K562 (cell line): ENCODE measurements around the gene U2SURP. TPM values are rescaled to one million over a fixed set of nuclear protein-coding genes. Genes with fewer than 3 reads are reported as not detected.
A peak's percentile ranks its signal among the peaks of the same experiment; 100 is the strongest.

Experiments used
- AFF4 ChIP-seq: sonication (generic); formaldehyde crosslinking; IDR thresholded peaks from 2 replicates; pipeline ENCODE4 v1.8.0; 2023; ENCODE audit warnings: mild to moderate bottlenecking, missing genetic modification reagents
- ARID2 ChIP-seq: fragments of 450-650 bp; IDR thresholded peaks from 2 replicates; pipeline ENCODE4 v1.6.1; 2017; ENCODE audit warnings: antibody characterized with exemption, mild to moderate bottlenecking
- EWSR1 ChIP-seq: fragments of 450-650 bp; IDR thresholded peaks from 2 replicates; pipeline ENCODE4 v1.6.1; 2018; ENCODE audit warnings: borderline replicate concordance, mild to moderate bottlenecking, low read depth, moderate library complexity; ENCODE audit not compliant: partially characterized antibody
- FOXK2 ChIP-seq, 2 experiments: fragments of 450-650 bp; IDR thresholded peaks in 1 of 2; conservative IDR thresholded peaks in 1 of 2; 2 replicates each; pipeline ENCODE4 v1.6.1; 2016; ENCODE audit warnings: low read depth in 2 of 2, mild to moderate bottlenecking in 1 of 2
- FOXM1 ChIP-seq, 2 experiments: fragments of 450-650 bp in 1 of 2; sonication (generic) in 1 of 2; formaldehyde crosslinking in 1 of 2; IDR thresholded peaks; 2 replicates each; pipeline versions ENCODE4 v1.6.1 to v1.9.0; 2017 to 2022; ENCODE audit warnings: low read depth in 2 of 2, mild to moderate bottlenecking in 2 of 2, missing genetic modification reagents in 1 of 2, moderate library complexity in 1 of 2
- KLF6 ChIP-seq: fragments of 250-450 bp; sonication (Bioruptor Pico); IDR thresholded peaks from 2 replicates; pipeline ENCODE4 v1.4.0; 2020; ENCODE audit warnings: mild to moderate bottlenecking, moderate library complexity, borderline replicate concordance
- MIER1 ChIP-seq: fragments of 450-650 bp; IDR thresholded peaks from 2 replicates; pipeline ENCODE4 v1.6.1; 2016; ENCODE audit warnings: antibody characterized with exemption, mild to moderate bottlenecking, low read depth
- MNT ChIP-seq, 2 experiments: fragments of 450-650 bp; conservative IDR thresholded peaks; 2 replicates each; pipeline ENCODE4 v1.6.1; 2017; ENCODE audit warnings: mild to moderate bottlenecking in 2 of 2, moderate library complexity in 2 of 2
- NKRF ChIP-seq: fragments of 450-650 bp; IDR thresholded peaks from 2 replicates; pipeline ENCODE4 v1.6.1; 2016; ENCODE audit warnings: borderline replicate concordance
- OTX1 ChIP-seq: fragments of 450-650 bp; formaldehyde crosslinking; IDR thresholded peaks from 2 replicates; pipeline ENCODE4 v1.4.0; 2022; ENCODE audit warnings: mild to moderate bottlenecking
- POLR2AphosphoS5 ChIP-seq: IDR thresholded peaks from 2 replicates; pipeline ENCODE4 v1.6.1; 2011; ENCODE audit warnings: mild to moderate bottlenecking, low read depth, low read length, moderate library complexity; ENCODE audit not compliant: control insufficient read depth, insufficient read depth
- RBM14 ChIP-seq: fragments of 200-400 bp; formaldehyde crosslinking; IDR thresholded peaks from 2 replicates; pipeline ENCODE4 v1.6.1; 2018; ENCODE audit warnings: low read depth, mild to moderate bottlenecking, low read length, moderate library complexity, borderline replicate concordance; ENCODE audit not compliant: insufficient read depth
- RCOR1 ChIP-seq, 2 experiments: IDR thresholded peaks; 2 replicates each; pipeline ENCODE4 v1.6.1; 2012; ENCODE audit warnings: low read depth in 2 of 2, low read length in 2 of 2, borderline replicate concordance in 1 of 2, improper control_type of control experiment in 1 of 2
- RFX5 ChIP-seq: IDR thresholded peaks from 2 replicates; pipeline ENCODE4 v1.6.1; 2011; ENCODE audit warnings: low read depth, mild to moderate bottlenecking, improper control_type of control experiment, low read length
- SAFB2 ChIP-seq: fragments of 200-400 bp; formaldehyde crosslinking; IDR thresholded peaks from 2 replicates; pipeline ENCODE4 v1.6.1; 2018; ENCODE audit warnings: borderline replicate concordance, low read length, low read depth, moderate library complexity; ENCODE audit not compliant: severe bottlenecking
- SMAD3 ChIP-seq: fragments of 450-650 bp; formaldehyde crosslinking; conservative IDR thresholded peaks from 2 replicates; pipeline ENCODE4 v1.4.0; 2020; ENCODE audit warnings: mild to moderate bottlenecking
- SREBF1 ChIP-seq: fragments of 150-350 bp; IDR thresholded peaks from 2 replicates; pipeline ENCODE4 v1.6.1; 2014; ENCODE audit warnings: antibody characterized with exemption, low read depth, low read length, borderline replicate concordance
- TBP ChIP-seq: optimal IDR thresholded peaks from 2 replicates; pipeline ENCODE3; 2011; ENCODE audit warnings: low read depth, low read length, improper control_type of control experiment
- TEAD1 ChIP-seq, 2 experiments: fragments of 450-650 bp in 1 of 2; sonication (generic) in 1 of 2; formaldehyde crosslinking; IDR thresholded peaks; 2 replicates each; pipeline versions ENCODE4 v1.4.0 to v1.8.0; 2020 to 2022; ENCODE audit warnings: mild to moderate bottlenecking in 2 of 2, missing genetic modification reagents in 1 of 2
- ZNF79 ChIP-seq: fragments of 250-450 bp; sonication (Bioruptor Pico); IDR thresholded peaks from 2 replicates; pipeline ENCODE4 v1.4.0; 2020; ENCODE audit warnings: low read depth, mild to moderate bottlenecking, moderate library complexity
- polyA plus RNA-seq, 8 experiments: library from polyadenylated mRNA; depleted of rRNA in 4 of 8; stranded (reverse) in 5 of 8; unstranded in 3 of 8; fragments of >200 nt; fragmentation: Nextera tagmentation in 2 of 8; fragmentation: Illumina TruSeq in 1 of 8; extraction: Ambion mirVana in 2 of 8; extraction: Trizol in 1 of 8; gene quantifications; 2 replicates each; pipeline versions ENCODE4 v1.2.1 to v1.2.3, GENCODE V29; 2011 to 2014; ENCODE audit warnings: inconsistent platforms in 1 of 8, missing spikeins in 1 of 8
- total RNA-seq, 7 experiments: library from RNA; depleted of rRNA in 6 of 7; stranded (reverse); fragments of >200 nt in 6 of 7; fragmentation: Illumina TruSeq in 2 of 7; extraction: Trizol in 2 of 7; gene quantifications; 2 replicates each; pipeline versions ENCODE4 v1.2.1 to v1.2.3, GENCODE V29; 2011 to 2021; ENCODE audit warnings: low replicate concordance in 1 of 7

The U2SURP gene
- total and polyA plus RNA-seq, 9 of the 15 experiments (the other 6 are each of a cell fraction or from before 2014, with no cell fraction given): 128 to 322 (median 191) TPM

- TF ChIP-seq RFX5 (no peak), RCOR1 (IDR thresholded peaks at IDR 0.05; ENCODE audit: borderline replicate concordance in 1 of 2, low read depth in 2 of 2, low read length in 2 of 2) (no peak), FOXK2 (conservative IDR thresholded peaks at IDR 0.05 in 1 of 2, IDR thresholded peaks at IDR 0.05 in 1 of 2; ENCODE audit: low read depth in 2 of 2) (0 out of 4 replicates have a peak, but pooled peaks have one; percentile 22 to 27), TEAD1 (CRISPR knock-in tag; IDR thresholded peaks at IDR 0.05) (no peak), FOXM1 (IDR thresholded peaks at IDR 0.05; ENCODE audit: low read depth) (no peak), FOXM1 (CRISPR knock-in tag; IDR thresholded peaks at IDR 0.05; ENCODE audit: low read depth) (no peak), SAFB2 (no peak), MNT (conservative IDR thresholded peaks at IDR 0.05) (0 out of 4 replicates have a peak, but pooled peaks of 1 of the 2 experiments have one; percentile 38), MIER1 (no peak), ZNF79 (CRISPR knock-in tag) (no peak), OTX1 (no peak), ARID2 (peak; percentile 84), SMAD3 (CRISPR knock-in tag) (no peak), EWSR1 (no peak), RBM14 (no peak), NKRF (no peak), KLF6 (CRISPR knock-in tag) (no peak), AFF4 (CRISPR knock-in tag) (0 out of 2 replicates have a peak, but pooled peaks have one; percentile 35), TBP (peak; percentile 30), POLR2AphosphoS5 (no peak), SREBF1 (no peak)
Observed at GRCh38 chr3:142993958-142994442, 7.4 kb upstream of the U2SURP start (continued).
